Measurements from ENCODE around the gene SLC22A12. TPM values are rescaled to one million over a fixed set of nuclear protein-coding genes. Genes with fewer than 3 reads are reported as not detected.
"Not testable (repeated sequence)": the region's sequence is repeated elsewhere in the genome, so short reads cannot be mapped to it uniquely, and the experiment has no call there.

SLC22A12 gene
- polyA plus RNA-seq, 1 of the 3 experiments (the other 2 are of a cell fraction), result not detected

- H4K20me1 ChIP-seq (ENCODE audit: insufficient read depth), result no peaks in the 10 kb centered on the region
- H3K4me3 ChIP-seq (ENCODE audit: low read depth in 2 of 2, low read length in 1 of 2), result no peak overlapping the region
- H2AFZ ChIP-seq (ENCODE audit: low read depth), result no peak overlapping the region
- ChIA-PET POLR2A (no interaction called here), CTCF (interaction anchor here (0.6 to 2.0 kb wide), 2 partner anchors 46 to 111 kb away, joined by 3 to 6 read pairs; no protein-coding TSS in a partner anchor)
- H3K79me2 ChIP-seq (ENCODE audit: insufficient read depth), result no peaks in the 10 kb centered on the region
- no peak overlapping the region for H3K27ac ChIP-seq (ENCODE audit: low read depth in 2 of 2, low read length in 1 of 2)
- no peaks in the 10 kb centered on the region for H3K36me3 ChIP-seq (replicated peaks in 1 of 2; ENCODE audit: control insufficient read depth in 1 of 2, insufficient read depth in 2 of 2, low read length in 1 of 2)
- no peaks in the 10 kb centered on the region for H3K4me1 ChIP-seq (ENCODE audit: control insufficient read depth in 1 of 2, insufficient read depth in 2 of 2, low read depth in 1 of 2, low read length in 1 of 2)
- no peaks in the 10 kb centered on the region for H3K9me2 ChIP-seq
- no peaks in the 10 kb centered on the region for H3F3A ChIP-seq (replicated peaks; ENCODE audit: insufficient read depth)
- no peaks in the 10 kb centered on the region for H3K27me3 ChIP-seq (ENCODE audit: insufficient read depth)
- H3K9me3 ChIP-seq, result no peaks in the 10 kb centered on the region
- TF ChIP-seq JUND (IDR thresholded peaks at IDR 0.05), result no peak
- TF ChIP-seq SIN3A (IDR thresholded peaks at IDR 0.05; ENCODE audit: borderline replicate concordance, low read depth, low read length), result no peak
- no peak for TF ChIP-seq NRF1 (IDR thresholded peaks at IDR 0.05; ENCODE audit: low read depth, low read length)
- no peak for TF ChIP-seq POLR2AphosphoS5 (IDR thresholded peaks at IDR 0.05; ENCODE audit: low read depth, low read length)
- TF ChIP-seq EZH2phosphoT487 (IDR thresholded peaks at IDR 0.05; ENCODE audit: borderline replicate concordance, low read depth), result no peak
- TF ChIP-seq CTCF (IDR thresholded peaks at IDR 0.05), result no peak
- no peak for TF ChIP-seq TCF12 (IDR thresholded peaks at IDR 0.05)
- no peak for TF ChIP-seq GABPA (IDR thresholded peaks at IDR 0.05; ENCODE audit: low read depth)
- no peak for TF ChIP-seq PBX3 (IDR thresholded peaks at IDR 0.05)
- TF ChIP-seq MXI1 (IDR thresholded peaks at IDR 0.05; ENCODE audit: low read depth, low read length), result no peak
- no peak overlapping the region for H3K9ac ChIP-seq
- 55% methylated on average over 12 of the region's 15 CpGs for WGBS (ENCODE audit: low lambda C conversion rate)
- no peak overlapping the region for H3K4me2 ChIP-seq
- DNase-seq, result no peak
These were observed 30.8 kb upstream of the SLC22A12 start for GRCh38 chr11:64560139-64560771.

- no peaks in the 10 kb centered on the region for H3F3A ChIP-seq (replicated peaks; ENCODE audit: insufficient read depth)
- H4K20me1 ChIP-seq (ENCODE audit: insufficient read depth), result no peaks in the 10 kb centered on the region
- no peak overlapping the region for H3K9ac ChIP-seq
- no peaks in the 10 kb centered on the region for H3K27me3 ChIP-seq (ENCODE audit: insufficient read depth)
- H2AFZ ChIP-seq (ENCODE audit: low read depth), result no peak overlapping the region
- no peak for DNase-seq
- H3K27ac ChIP-seq (ENCODE audit: low read depth in 2 of 2, low read length in 1 of 2), result no peak overlapping the region
- no peaks in the 10 kb centered on the region for H3K36me3 ChIP-seq (replicated peaks in 1 of 2; ENCODE audit: control insufficient read depth in 1 of 2, insufficient read depth in 2 of 2, low read length in 1 of 2)
- 60% methylated on average over 10 of the region's 16 CpGs for WGBS (ENCODE audit: low lambda C conversion rate)
- H3K4me3 ChIP-seq (ENCODE audit: low read depth in 2 of 2, low read length in 1 of 2), result no peak overlapping the region
- no peaks in the 10 kb centered on the region for H3K79me2 ChIP-seq (ENCODE audit: insufficient read depth)
- TF ChIP-seq GABPA (IDR thresholded peaks at IDR 0.05; ENCODE audit: low read depth) (no peak), FOXJ3 (CRISPR knock-in tag; IDR thresholded peaks at IDR 0.05) (no peak), PBX3 (IDR thresholded peaks at IDR 0.05) (no peak)
- no peaks in the 10 kb centered on the region for H3K9me3 ChIP-seq
- H3K4me1 ChIP-seq (ENCODE audit: control insufficient read depth in 1 of 2, insufficient read depth in 2 of 2, low read depth in 1 of 2, low read length in 1 of 2), result no peaks in the 10 kb centered on the region; a peak in 1 of 4 replicates
- ChIA-PET POLR2A (no interaction called here), CTCF (interaction anchor here (2.0 kb wide), 1 partner anchor 111 kb away, joined by 6 read pairs; no protein-coding TSS in a partner anchor)
- H3K4me2 ChIP-seq, result no peak overlapping the region
- no peaks in the 10 kb centered on the region for H3K9me2 ChIP-seq
These were observed 30.1 kb upstream of the SLC22A12 start for GRCh38 chr11:64560941-64561340.

- 41% methylated on average over 3 of the region's 3 CpGs for WGBS (ENCODE audit: low lambda C conversion rate)
- H3K4me1 ChIP-seq (ENCODE audit: control insufficient read depth in 1 of 2, insufficient read depth in 2 of 2, low read depth in 1 of 2, low read length in 1 of 2); H3K27me3 ChIP-seq (ENCODE audit: insufficient read depth); H3K27ac ChIP-seq (ENCODE audit: low read depth in 2 of 2, low read length in 1 of 2); H3K79me2 ChIP-seq (ENCODE audit: insufficient read depth); H3K4me2 ChIP-seq; H3F3A ChIP-seq (replicated peaks; ENCODE audit: insufficient read depth); H4K20me1 ChIP-seq (ENCODE audit: insufficient read depth); DNase-seq; H2AFZ ChIP-seq (ENCODE audit: low read depth); H3K4me3 ChIP-seq (ENCODE audit: low read depth in 2 of 2, low read length in 1 of 2); H3K9me3 ChIP-seq; H3K9me2 ChIP-seq; H3K36me3 ChIP-seq (replicated peaks in 1 of 2; ENCODE audit: control insufficient read depth in 1 of 2, insufficient read depth in 2 of 2, low read length in 1 of 2); H3K9ac ChIP-seq; POLR2A ChIA-PET: not testable (repeated sequence)
- CTCF ChIA-PET, result interaction anchor here (1.0 to 2.0 kb wide), 2 partner anchors 82 to 112 kb away, joined by 3 to 6 read pairs; no protein-coding TSS in a partner anchor
These were observed 29.6 kb upstream of the SLC22A12 start for GRCh38 chr11:64561429-64561828.
